ENCODE data around the gene TPBGL. TPM values are rescaled to one million over a fixed set of nuclear protein-coding genes. Genes with fewer than 3 reads are reported as not detected.

TPBGL gene
- total and polyA plus RNA-seq, 2 donors (not counting 3 experiments of a cell fraction or from before 2014, with no cell fraction given), result not detected

DNA sequence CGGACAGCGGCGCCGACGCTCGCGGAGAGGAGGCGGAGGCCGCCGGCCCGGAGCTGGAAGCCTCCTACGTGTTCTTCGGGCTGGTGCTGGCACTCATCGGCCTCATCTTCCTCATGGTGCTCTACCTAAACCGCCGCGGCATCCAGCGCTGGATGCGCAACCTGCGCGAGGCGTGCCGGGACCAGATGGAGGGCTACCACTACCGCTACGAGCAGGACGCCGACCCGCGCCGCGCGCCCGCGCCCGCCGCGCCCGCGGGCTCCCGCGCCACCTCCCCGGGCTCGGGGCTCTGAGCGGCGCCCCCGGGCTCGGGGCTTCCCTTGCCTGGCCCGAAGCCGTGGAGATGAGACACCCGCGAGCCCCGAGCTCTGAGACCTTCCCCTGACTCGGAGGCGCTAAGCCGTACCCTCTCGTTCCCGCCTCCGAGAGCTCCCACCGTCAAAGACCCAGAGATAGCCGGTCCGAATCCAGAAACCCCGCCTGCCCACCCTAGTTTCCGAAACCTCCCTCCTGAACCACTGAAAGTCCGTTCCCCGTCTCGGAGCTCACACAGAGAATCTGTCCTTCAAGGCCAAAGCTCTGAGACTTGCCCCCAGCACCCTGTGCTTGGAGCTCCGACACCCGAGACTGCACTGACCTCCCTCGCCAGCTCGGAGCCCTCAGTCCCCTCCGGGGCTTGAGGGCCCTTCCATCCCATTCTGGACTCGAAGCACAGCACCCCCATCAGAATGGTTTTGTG, 1.5 kb downstream of the TPBGL start:
- Histone ChIP-seq H3K4me3 (replicated peaks in 1 of 3; ENCODE audit: insufficient read depth in 1 of 3, low read depth in 1 of 3, low read length in 3 of 3) (peak overlapping the region in 1 of 3 experiments; percentile 31), H3K79me2 (ENCODE audit: control insufficient read depth, insufficient read depth, low read length) (no peaks in the 10 kb centered on the region), H3K4me1 (ENCODE audit: control insufficient read depth, extremely low read depth, insufficient read depth, low read length) (peaks cover 7% of the 10 kb centered on the region), H3K9me1 (replicated peaks; ENCODE audit: control insufficient read depth, extremely low read depth, insufficient read depth, low read length) (no peaks in the 10 kb centered on the region), H2AFZ (ENCODE audit: low read depth, low read length) (peak overlapping the region; percentile 91), H3K4me2 (ENCODE audit: insufficient read depth, low read length) (peak overlapping the region; percentile 40), H3K27ac (ENCODE audit: insufficient read depth, low read depth, low read length) (no peak overlapping the region), H4K20me1 (replicated peaks; ENCODE audit: control insufficient read depth, extremely low read depth, insufficient read depth, low read length) (no peaks in the 10 kb centered on the region), H3K9me3 (replicated peaks; ENCODE audit: control insufficient read depth, insufficient read depth, low read length) (no peaks in the 10 kb centered on the region), H3K9ac (replicated peaks; ENCODE audit: extremely low read depth, insufficient read depth, low read length) (no peak overlapping the region), H3K36me3 (ENCODE audit: control insufficient read depth in 2 of 2, extremely low read depth in 1 of 2, insufficient read depth in 2 of 2, low read length in 2 of 2) (no peaks in the 10 kb centered on the region), H3K27me3 (ENCODE audit: control insufficient read depth in 2 of 2, insufficient read depth in 2 of 2, low read length in 2 of 2) (peaks cover 50 to 51% of the 10 kb centered on the region in 2 experiments)
- TF ChIP-seq, protein P1, sequence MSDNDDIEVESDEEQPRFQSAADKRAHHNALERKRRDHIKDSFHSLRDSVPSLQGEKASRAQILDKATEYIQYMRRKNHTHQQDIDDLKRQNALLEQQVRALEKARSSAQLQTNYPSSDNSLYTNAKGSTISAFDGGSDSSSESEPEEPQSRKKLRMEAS (IDR thresholded peaks at IDR 0.05; ENCODE audit: insufficient read depth, insufficient read length), result no peak
- TF ChIP-seq GATA2 (IDR thresholded peaks at IDR 0.05; ENCODE audit: insufficient read depth, insufficient read length, low read depth, low read length), result no peak
- no peak for TF ChIP-seq POLR2A (IDR thresholded peaks at IDR 0.05; ENCODE audit: low read depth, low read length)
- TF ChIP-seq EZH2 (IDR thresholded peaks at IDR 0.05; ENCODE audit: borderline replicate concordance, low read depth, low read length, severe bottlenecking), result no peak
- no peak for TF ChIP-seq FOS (IDR thresholded peaks at IDR 0.05; ENCODE audit: borderline replicate concordance, insufficient read depth, low read length)
- no peak for TF ChIP-seq MYC (IDR thresholded peaks at IDR 0.05; ENCODE audit: low read depth, low read length)
- dilution Hi-C loops (cut with MboI; ENCODE audit: extremely low pct_ligation_motif_present, low sequenced_read_pairs), result no loop called here
- FAIRE-seq, result no peak
- CTCF ChIA-PET, result interaction anchor here (0.6 to 9.6 kb wide), 28 partner anchors 9 to 1307 kb away, joined by 3 to 240 read pairs (median 8); no protein-coding TSS in a partner anchor
- no TSS peak for BruUV-seq (replicated peaks)
- DNase-seq (ENCODE audit: low read depth, low spot score), result no peak
- POLR2A ChIA-PET, result no interaction called here
- intact Hi-C loops (cut with micrococcal nuclease), result loop anchor here (1.0 to 2.0 kb wide), 3 partner anchors 27 to 313 kb away; no protein-coding TSS in a partner anchor

All from endothelial cell of umbilical vein (primary cell).